GM06990 (cell line): ENCODE results near the gene B3GAT1.

ENCODE experiments used
- DNase-seq: peaks from one replicate; pipeline ENCODE4 v3.0.0-alpha.2; 2011; ENCODE audit not compliant: insufficient read length; ENCODE audit errors: extremely low read depth
- H3K27me3 ChIP-seq: replicated peaks from 2 replicates; pipeline ENCODE4 v1.6.0; 2011; ENCODE audit warnings: low read length; ENCODE audit not compliant: control insufficient read depth, insufficient read depth
- H3K36me3 ChIP-seq: 2 replicates; pipeline ENCODE4 v1.5.1; 2011; ENCODE audit warnings: low read length; ENCODE audit not compliant: control insufficient read depth, insufficient read depth
- H3K4me3 ChIP-seq: replicated peaks from 2 replicates; pipeline ENCODE4 v1.5.1; 2011; ENCODE audit warnings: low read depth, mild to moderate bottlenecking, control low read depth, low read length
- CTCF ChIP-seq: IDR thresholded peaks from 2 replicates; pipeline ENCODE4 v1.5.1; 2011; ENCODE audit warnings: low read length, control low read depth, mild to moderate bottlenecking, inconsistent platforms; ENCODE audit not compliant: insufficient read depth, poor library complexity, severe bottlenecking

Gene B3GAT1

GRCh38 chr11:134369656-134370525 lies 42.2 kb downstream of the B3GAT1 start:
- no peak for DNase-seq
- Histone ChIP-seq H3K4me3 (no peak overlapping the region), H3K36me3 (no peaks in the 10 kb centered on the region), H3K27me3 (no peaks in the 10 kb centered on the region; the same call in 1 of the 2 replicates)
- no peak for TF ChIP-seq CTCF

- Histone ChIP-seq H3K4me3 (no peak overlapping the region), H3K36me3 (no peaks in the 10 kb centered on the region), H3K27me3 (no peaks in the 10 kb centered on the region; the same call in 1 of the 2 replicates)
- DNase-seq: no peak
- no peak for TF ChIP-seq CTCF
These were observed 44.3 kb downstream of the B3GAT1 start for GRCh38 chr11:134367781-134368180.

DNA sequence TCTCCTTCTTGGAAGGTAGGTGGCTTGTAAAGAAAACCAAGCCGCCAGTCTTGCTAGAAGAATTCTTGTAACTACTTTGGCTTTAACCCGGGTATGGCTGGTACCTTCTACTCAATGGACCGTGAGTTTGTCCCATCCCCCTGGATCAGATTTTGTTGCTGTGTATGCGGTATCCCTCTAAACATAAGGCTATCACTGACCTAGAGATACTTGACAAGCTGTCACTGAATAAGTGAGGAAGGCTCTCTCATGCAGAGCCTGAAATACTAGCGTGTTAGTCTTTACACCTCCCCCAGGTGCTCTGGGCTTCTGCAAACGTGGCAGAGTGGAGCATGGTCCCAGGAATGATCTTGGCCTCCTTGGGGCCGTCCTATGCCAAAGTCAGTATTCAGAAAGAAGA lies 45.8 kb downstream of the B3GAT1 start:
- no peak for DNase-seq
- Histone ChIP-seq H3K36me3 (no peaks in the 10 kb centered on the region), H3K4me3 (no peak overlapping the region), H3K27me3 (no peaks in the 10 kb centered on the region; the same call in 1 of the 2 replicates)
- TF ChIP-seq CTCF: no peak

GRCh38 chr11:134365011-134365925 lies 46.8 kb downstream of the B3GAT1 start:
- H3K27me3 ChIP-seq: no peaks in the 10 kb centered on the region; the same call in 1 of the 2 replicates
- no peak for TF ChIP-seq CTCF
- DNase-seq: no peak
- no peaks in the 10 kb centered on the region for H3K36me3 ChIP-seq
- no peak overlapping the region for H3K4me3 ChIP-seq

- H3K4me3 ChIP-seq: no peak overlapping the region
- no peak for TF ChIP-seq CTCF
- H3K27me3 ChIP-seq: no peaks in the 10 kb centered on the region
- no peak for DNase-seq
- no peaks in the 10 kb centered on the region for H3K36me3 ChIP-seq
These were observed 47.8 kb downstream of the B3GAT1 start for GRCh38 chr11:134364261-134364660.
